GM12873 (cell line): ENCODE measurements around the gene RELL1.

Experiments
- TF ChIP-seq, protein P1 (sequence below): IDR thresholded peaks from 2 replicates; pipeline ENCODE4 v1.5.1; 2012; ENCODE audit warnings: low read depth, mild to moderate bottlenecking, moderate library complexity, low read length, control low read depth; ENCODE audit not compliant: insufficient read depth; ENCODE audit errors: missing control alignments

Gene RELL1

DNA sequence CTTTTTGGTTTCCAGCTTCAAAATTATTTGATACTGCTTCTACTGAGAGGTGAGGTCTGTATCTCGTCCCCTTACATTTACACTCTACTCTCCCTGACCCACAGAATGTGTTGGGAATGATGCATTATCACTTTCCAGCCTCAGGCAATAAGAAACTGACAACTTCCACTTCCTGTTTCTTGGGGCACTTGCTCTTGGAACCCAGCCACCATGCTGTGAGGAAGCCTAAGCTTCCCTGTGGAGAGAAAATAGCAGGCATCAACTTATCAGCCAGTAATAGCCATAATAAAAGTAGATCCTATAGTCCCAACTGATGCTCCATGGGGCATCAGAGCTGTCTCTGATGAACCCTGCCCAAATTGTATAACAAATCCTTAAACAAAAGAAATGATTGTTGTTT lies 32.6 kb downstream of the RELL1 start:
- TF ChIP-seq, protein P1, sequence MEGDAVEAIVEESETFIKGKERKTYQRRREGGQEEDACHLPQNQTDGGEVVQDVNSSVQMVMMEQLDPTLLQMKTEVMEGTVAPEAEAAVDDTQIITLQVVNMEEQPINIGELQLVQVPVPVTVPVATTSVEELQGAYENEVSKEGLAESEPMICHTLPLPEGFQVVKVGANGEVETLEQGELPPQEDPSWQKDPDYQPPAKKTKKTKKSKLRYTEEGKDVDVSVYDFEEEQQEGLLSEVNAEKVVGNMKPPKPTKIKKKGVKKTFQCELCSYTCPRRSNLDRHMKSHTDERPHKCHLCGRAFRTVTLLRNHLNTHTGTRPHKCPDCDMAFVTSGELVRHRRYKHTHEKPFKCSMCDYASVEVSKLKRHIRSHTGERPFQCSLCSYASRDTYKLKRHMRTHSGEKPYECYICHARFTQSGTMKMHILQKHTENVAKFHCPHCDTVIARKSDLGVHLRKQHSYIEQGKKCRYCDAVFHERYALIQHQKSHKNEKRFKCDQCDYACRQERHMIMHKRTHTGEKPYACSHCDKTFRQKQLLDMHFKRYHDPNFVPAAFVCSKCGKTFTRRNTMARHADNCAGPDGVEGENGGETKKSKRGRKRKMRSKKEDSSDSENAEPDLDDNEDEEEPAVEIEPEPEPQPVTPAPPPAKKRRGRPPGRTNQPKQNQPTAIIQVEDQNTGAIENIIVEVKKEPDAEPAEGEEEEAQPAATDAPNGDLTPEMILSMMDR, result no peak

DNA sequence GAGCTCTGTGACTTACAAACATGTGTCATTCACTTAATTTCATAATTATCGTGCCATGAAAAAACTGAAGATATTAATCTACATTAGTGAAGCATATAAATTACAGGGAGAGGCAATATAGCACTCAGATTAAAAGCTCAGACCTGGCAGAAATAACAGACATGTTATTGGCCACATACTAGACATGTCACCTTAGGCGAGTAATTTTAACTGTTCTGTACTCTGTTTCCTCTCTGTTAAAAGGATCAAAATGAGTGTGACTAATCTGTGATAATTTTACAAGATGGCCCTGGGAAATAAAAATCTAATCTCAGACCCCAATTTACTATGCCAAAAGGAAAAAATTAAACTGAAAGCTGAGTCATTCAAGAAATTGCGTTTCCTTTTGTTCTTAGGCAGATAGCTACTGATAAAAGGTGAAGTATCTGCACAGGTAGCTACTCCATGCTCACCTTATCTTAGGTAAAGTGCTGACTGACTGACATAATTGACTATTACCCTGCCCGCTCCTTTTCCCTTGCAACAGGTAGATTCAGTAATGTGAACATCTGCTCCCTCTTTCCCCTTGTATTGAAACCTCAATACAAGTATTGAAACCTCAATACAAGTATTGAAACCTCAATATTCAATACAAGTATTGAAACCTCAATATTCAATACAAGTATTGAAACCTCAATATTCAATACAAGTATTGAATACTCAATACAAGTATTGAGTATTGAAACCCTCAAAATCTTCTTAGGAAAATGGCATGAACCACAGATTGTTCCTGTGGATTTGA lies 33.2 kb downstream of the RELL1 start:
- TF ChIP-seq, protein P1, result no peak

DNA sequence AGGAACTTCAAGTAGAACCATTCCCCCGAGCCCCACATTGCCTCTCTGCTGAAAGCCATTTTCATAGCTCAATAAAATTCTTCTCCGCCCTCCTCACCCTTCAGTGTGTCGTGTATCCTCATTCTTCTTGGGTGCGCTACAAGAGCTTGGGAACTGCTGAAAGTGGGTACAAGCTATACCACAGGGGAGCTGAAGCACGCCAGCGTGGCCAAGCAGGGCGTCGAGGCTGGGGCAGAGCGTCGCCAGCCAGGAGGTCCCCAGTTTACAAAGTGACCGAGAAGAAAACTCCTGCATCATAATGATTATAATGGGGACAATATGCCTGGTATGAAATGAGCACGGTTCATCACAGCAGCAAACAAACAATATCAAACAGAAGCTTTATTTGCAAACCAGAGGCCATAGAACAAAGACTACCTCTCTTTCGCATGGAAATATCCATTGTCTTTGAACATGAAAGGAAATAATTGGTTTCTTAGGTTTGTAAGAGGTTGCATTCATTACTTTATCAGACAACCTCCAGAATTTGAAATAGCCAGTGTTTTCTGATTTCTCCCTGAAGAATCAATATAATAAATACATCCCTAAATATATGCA lies 34.3 kb downstream of the RELL1 start:
- TF ChIP-seq, protein P1, result no peak

DNA sequence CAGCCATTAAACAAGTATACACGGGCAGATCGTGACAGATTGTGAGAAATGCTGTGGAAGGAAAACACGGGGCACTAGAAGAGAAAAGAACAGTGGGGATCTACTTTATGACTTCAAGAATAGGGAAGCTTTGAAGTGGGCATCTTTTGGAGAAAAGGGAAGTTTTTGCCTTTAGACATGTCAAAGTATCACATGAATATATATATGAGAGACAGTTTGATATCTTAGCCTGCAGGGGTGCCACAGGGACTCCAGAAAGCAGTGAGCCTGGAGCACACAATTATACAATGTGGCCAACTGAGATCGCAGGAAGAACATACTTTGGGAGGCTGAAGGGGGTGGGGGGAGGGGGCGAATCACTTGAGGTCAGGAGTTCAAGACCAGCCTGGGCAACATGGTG lies 35.7 kb downstream of the RELL1 start:
- TF ChIP-seq, protein P1, result no peak

DNA sequence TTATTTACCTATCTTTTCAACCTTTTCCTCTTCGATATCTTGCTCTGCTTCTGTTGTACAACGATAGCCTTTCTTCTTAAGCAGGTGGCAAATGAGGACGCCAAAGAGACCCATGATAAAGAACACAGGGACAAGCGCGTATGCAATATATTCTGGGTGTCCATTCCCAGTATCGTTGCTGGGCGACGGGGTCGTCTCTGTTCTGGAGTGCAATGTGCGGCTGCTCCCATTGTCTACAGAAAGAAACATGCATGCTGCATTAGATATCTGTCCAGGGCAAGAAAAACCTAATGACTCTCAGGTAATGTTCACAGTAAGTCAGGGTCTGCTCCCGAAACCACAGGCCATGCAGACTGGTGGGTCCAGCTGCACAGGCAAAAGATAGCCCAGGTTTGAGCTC lies 36.9 kb downstream of the RELL1 start:
- TF ChIP-seq, protein P1, result no peak

DNA sequence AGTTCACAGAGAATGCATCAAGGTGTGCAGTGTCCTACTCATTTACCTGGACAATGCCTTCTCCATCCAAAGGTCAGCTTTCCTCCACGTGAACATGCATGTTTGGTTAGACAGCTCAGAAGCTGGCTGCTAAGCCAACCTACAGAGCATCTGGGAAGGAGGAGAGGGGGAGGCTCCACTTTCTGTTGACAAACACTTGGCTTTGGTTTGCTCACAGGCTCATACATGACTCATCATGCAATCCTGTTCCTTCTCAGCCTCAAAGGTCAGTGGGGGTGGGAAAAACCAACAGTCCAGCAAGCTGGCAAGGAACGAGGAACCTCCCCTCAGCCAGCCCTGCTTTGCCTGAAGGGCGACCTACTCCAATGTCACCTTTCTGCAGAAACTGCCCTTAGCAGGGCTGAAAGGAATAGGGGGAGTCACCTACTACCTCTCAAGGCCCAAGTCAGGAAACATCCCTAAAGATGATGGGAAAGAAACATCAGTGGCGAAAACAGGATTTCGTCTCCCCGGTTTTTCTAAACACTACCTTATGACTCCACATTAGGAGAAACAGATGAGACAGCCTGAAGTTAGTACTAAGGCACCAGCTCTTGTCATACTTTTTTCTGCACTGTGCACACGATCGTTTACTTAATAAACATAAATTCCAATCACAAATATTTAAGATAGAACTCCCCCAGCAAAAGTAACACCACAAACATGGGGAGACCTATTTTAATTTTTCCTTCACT lies 37.9 kb downstream of the RELL1 start:
- TF ChIP-seq, protein P1, result no peak

DNA sequence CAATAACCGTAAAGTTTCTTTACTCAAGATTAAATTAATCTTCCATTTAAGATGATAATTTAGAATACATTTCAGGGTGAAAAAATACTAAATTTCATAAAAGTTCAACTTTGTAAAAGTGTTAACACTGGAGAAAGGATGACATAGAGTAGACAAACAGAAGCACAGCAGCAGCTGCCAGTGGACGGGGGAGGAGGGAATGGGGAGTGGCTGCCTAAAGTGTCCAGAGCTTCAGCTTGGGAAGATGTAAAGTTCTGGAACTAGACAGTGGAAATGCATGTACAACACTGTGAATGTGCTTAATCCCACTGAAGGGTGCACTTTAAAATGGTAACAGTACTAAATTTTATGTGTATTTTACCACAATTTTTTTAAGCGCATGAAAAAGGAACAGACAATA lies 39.9 kb downstream of the RELL1 start:
- TF ChIP-seq, protein P1, result no peak
